NCI-H748 (cell line): ENCODE measurements around the gene CLEC3B.
"Not testable (repeated sequence)": the region's sequence is repeated elsewhere in the genome, so short reads cannot be mapped to it uniquely, and the experiment has no call there.

Experiments used
- DNase-seq: peaks from one replicate; lab custom pipeline; 2025; ENCODE audit not compliant: unreplicated experiment; lab: John Stamatoyannopoulos, UW

CLEC3B gene

GRCh38 chr3:45034612-45035252 is 8.6 kb downstream of the CLEC3B start:
- no peak for DNase-seq

- peak; percentile 33 for DNase-seq
Observed at GRCh38 chr3:45035441-45036301, 9.6 kb downstream of the CLEC3B start.

GRCh38 chr3:45037720-45038455 is 11.8 kb downstream of the CLEC3B start:
- peak; percentile 85 for DNase-seq

GRCh38 chr3:45041666-45042065 is 15.6 kb downstream of the CLEC3B start:
- DNase-seq = no peak

- DNase-seq = no peak
Observed at GRCh38 chr3:45042162-45042561, 16.1 kb downstream of the CLEC3B start.

- no peak for DNase-seq
Observed at GRCh38 chr3:45043728-45044299, 17.7 kb downstream of the CLEC3B start.

GRCh38 chr3:45048244-45048643 is 22.1 kb downstream of the CLEC3B start:
- DNase-seq = no peak

GRCh38 chr3:45049807-45050206 is 23.7 kb downstream of the CLEC3B start:
- no peak for DNase-seq

GRCh38 chr3:45051685-45052084 is 25.6 kb downstream of the CLEC3B start:
- no peak for DNase-seq

- DNase-seq = not testable (repeated sequence)
Observed at GRCh38 chr3:45053805-45054195, 27.7 kb downstream of the CLEC3B start.

- DNase-seq = no peak
Observed at GRCh38 chr3:45054196-45054857, 28.2 kb downstream of the CLEC3B start.

GRCh38 chr3:45055032-45055410 is 28.9 kb downstream of the CLEC3B start:
- DNase-seq = no peak

- DNase-seq = no peak
Observed at GRCh38 chr3:45055411-45056143, 29.5 kb downstream of the CLEC3B start.

GRCh38 chr3:45056608-45057301 is 30.7 kb downstream of the CLEC3B start:
- no peak for DNase-seq

- no peak for DNase-seq
Observed at GRCh38 chr3:45057557-45057956, 31.5 kb downstream of the CLEC3B start.

- DNase-seq = no peak
Observed at GRCh38 chr3:45059132-45059531, 33.0 kb downstream of the CLEC3B start.

GRCh38 chr3:45060165-45060892 is 34.2 kb downstream of the CLEC3B start:
- no peak for DNase-seq

GRCh38 chr3:45062697-45063070 is 36.6 kb downstream of the CLEC3B start:
- no peak for DNase-seq
